Fibroblast of mammary gland (primary cell): Measurements from ENCODE around the gene TLR9.

Experiments used
- DNase-seq: peaks from one replicate; pipeline ENCODE4 v3.0.0-alpha.2; 2010; ENCODE audit warnings: low read depth
- H3K4me3 ChIP-seq: 2 replicates; pipeline ENCODE4 v1.5.1; 2011; ENCODE audit warnings: low read depth, mild to moderate bottlenecking, low read length, moderate library complexity; ENCODE audit not compliant: control insufficient read depth
- CTCF ChIP-seq: conservative IDR thresholded peaks from 2 replicates; pipeline ENCODE4 v1.5.1; 2011; ENCODE audit warnings: low read depth, low read length, inconsistent platforms; ENCODE audit not compliant: control insufficient read depth, insufficient read depth

TLR9 gene

GRCh38 chr3:52185837-52186236, 39.6 kb downstream of the TLR9 start:
- no peak for TF ChIP-seq CTCF
- no peak for DNase-seq
- no peak overlapping the region for H3K4me3 ChIP-seq

DNA sequence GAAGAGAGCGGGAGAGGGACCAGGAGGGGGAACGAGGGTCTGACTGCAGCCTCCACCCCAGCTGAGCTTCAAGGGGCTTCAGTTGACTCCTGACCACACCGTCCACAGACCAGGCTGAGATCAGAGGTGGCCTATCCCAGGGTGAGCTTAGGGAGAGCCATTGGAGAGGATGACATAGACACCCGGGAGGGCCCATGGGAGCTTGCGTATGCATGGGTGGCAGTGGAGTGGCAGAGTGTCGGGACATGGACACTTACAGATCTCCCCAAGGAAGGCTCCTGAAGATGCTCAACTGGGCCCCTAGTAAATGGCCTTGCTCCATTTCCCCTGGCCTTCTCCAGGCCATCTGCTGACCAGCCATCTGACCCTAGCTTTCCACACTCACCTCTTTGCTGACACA, 40.1 kb downstream of the TLR9 start:
- no peak for DNase-seq
- no peak for TF ChIP-seq CTCF
- no peak overlapping the region for H3K4me3 ChIP-seq

- no peak for TF ChIP-seq CTCF
- H3K4me3 ChIP-seq = no peak overlapping the region
- DNase-seq = no peak
Measured at GRCh38 chr3:52184690-52185089, 40.8 kb downstream of the TLR9 start.

- no peak overlapping the region for H3K4me3 ChIP-seq
- no peak for TF ChIP-seq CTCF
- no peak for DNase-seq
Measured at GRCh38 chr3:52183786-52184445, 41.5 kb downstream of the TLR9 start.

- H3K4me3 ChIP-seq = no peak overlapping the region
- no peak for DNase-seq
- TF ChIP-seq CTCF = no peak
Measured at GRCh38 chr3:52182691-52183090, 42.8 kb downstream of the TLR9 start.

GRCh38 chr3:52182196-52182595, 43.2 kb downstream of the TLR9 start:
- no peak for DNase-seq
- no peak for TF ChIP-seq CTCF
- H3K4me3 ChIP-seq = no peak overlapping the region

DNA sequence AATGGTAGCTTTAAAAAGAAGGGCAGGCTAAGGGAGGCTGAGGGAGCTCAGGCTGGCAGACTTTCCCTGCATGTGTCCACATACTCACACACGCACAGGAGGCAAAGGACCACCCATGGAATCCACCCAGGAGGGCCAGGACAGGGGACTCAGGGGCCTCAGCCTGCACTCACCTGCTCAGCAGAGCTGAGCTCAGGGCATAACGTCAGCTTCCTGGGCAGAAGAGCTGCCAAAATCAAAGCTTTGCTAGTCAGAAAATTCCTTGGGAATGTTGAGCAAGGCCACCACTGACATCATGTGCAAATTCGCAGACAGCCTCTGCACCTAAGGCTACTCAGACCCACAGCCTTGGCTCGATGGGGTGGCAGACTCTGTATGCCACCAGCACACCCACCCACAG, 43.9 kb downstream of the TLR9 start:
- H3K4me3 ChIP-seq = no peak overlapping the region
- DNase-seq = peak; percentile 63
- TF ChIP-seq CTCF = no peak
